Keratinocyte (primary cell): ENCODE data around the gene TBC1D16. TPM values are rescaled to one million over a fixed set of nuclear protein-coding genes. Genes with fewer than 3 reads are reported as not detected.

ENCODE experiments used
- DNase-seq: peaks from one replicate; pipeline ENCODE4 v3.0.0-alpha.2; 2011; ENCODE audit warnings: low read depth, missing footprints, low spot score
- FAIRE-seq: peaks from 2 replicates; lab custom pipeline; 2011; peaks lifted over from hg19 to GRCh38; lab: Jason Lieb, UNC
- H2AFZ ChIP-seq: 2 replicates; pipeline ENCODE4 v1.6.0; 2012; ENCODE audit warnings: low read length, control low read depth, inconsistent platforms; ENCODE audit not compliant: control insufficient read depth
- H3K27ac ChIP-seq: 2 replicates; pipeline ENCODE4 v1.5.1; 2011; ENCODE audit warnings: low read length; ENCODE audit not compliant: control insufficient read depth, insufficient read depth
- H3K27me3 ChIP-seq: 3 replicates; pipeline ENCODE4 v1.6.0; 2011; ENCODE audit warnings: low read length; ENCODE audit not compliant: control insufficient read depth, insufficient read depth; ENCODE audit errors: extremely low read depth
- H3K36me3 ChIP-seq, 2 experiments: 2 replicates in 1 of 2; 3 replicates in 1 of 2; pipeline ENCODE4 v1.5.1; 2011; ENCODE audit warnings: low read length in 2 of 2, mild to moderate bottlenecking in 1 of 2; ENCODE audit not compliant: control insufficient read depth in 2 of 2, insufficient read depth in 2 of 2; ENCODE audit errors: extremely low read depth in 1 of 2
- H3K4me1 ChIP-seq: 3 replicates; pipeline ENCODE4 v1.5.1; 2011; ENCODE audit warnings: low read length; ENCODE audit not compliant: control insufficient read depth, insufficient read depth; ENCODE audit errors: extremely low read depth
- H3K4me2 ChIP-seq: 3 replicates; pipeline ENCODE4 v1.6.0; 2011; ENCODE audit warnings: low read depth, low read length; ENCODE audit not compliant: control insufficient read depth, insufficient read depth; ENCODE audit errors: extremely low read depth
- H3K4me3 ChIP-seq, 3 experiments: fragments of 200-600 bp in 1 of 3; sonication (generic) in 1 of 3; 2 replicates in 2 of 3; 3 replicates in 1 of 3; pipeline ENCODE4 v1.5.1; 2011 to 2016; ENCODE audit warnings: low read length in 3 of 3, mild to moderate bottlenecking in 3 of 3, control low read depth in 2 of 3, inconsistent platforms in 1 of 3, low read depth in 1 of 3, mixed read lengths in 1 of 3, mixed run types in 1 of 3, moderate library complexity in 1 of 3; ENCODE audit not compliant: control insufficient read depth in 2 of 3, insufficient read depth in 2 of 3; ENCODE audit errors: extremely low read depth in 1 of 3
- H3K79me2 ChIP-seq: 2 replicates; pipeline ENCODE4 v1.6.0; 2012; ENCODE audit warnings: low read length; ENCODE audit not compliant: control insufficient read depth, insufficient read depth
- H3K9ac ChIP-seq: 3 replicates; pipeline ENCODE4 v1.6.0; 2011; ENCODE audit warnings: low read length; ENCODE audit not compliant: control insufficient read depth, insufficient read depth; ENCODE audit errors: extremely low read depth
- H3K9me1 ChIP-seq: 3 replicates; pipeline ENCODE4 v1.6.0; 2011; ENCODE audit warnings: low read length; ENCODE audit not compliant: control insufficient read depth, insufficient read depth; ENCODE audit errors: extremely low read depth
- H3K9me3 ChIP-seq: 2 replicates; pipeline ENCODE4 v1.5.1; 2012; ENCODE audit warnings: low read depth, low read length; ENCODE audit not compliant: control insufficient read depth
- H4K20me1 ChIP-seq: 3 replicates; pipeline ENCODE4 v1.6.0; 2011; ENCODE audit warnings: low read length; ENCODE audit not compliant: control insufficient read depth, insufficient read depth; ENCODE audit errors: extremely low read depth
- CTCF ChIP-seq, 3 experiments: IDR thresholded peaks in 1 of 3; conservative IDR thresholded peaks in 1 of 3; optimal IDR thresholded peaks in 1 of 3; 2 replicates in 2 of 3; 3 replicates in 1 of 3; pipeline versions ENCODE3 to v1.5.1; 2011; ENCODE audit warnings: low read length in 3 of 3, mild to moderate bottlenecking in 3 of 3, moderate library complexity in 2 of 3, control low read depth in 1 of 3, inconsistent platforms in 1 of 3; ENCODE audit not compliant: insufficient read depth in 2 of 3; ENCODE audit errors: extremely low read depth in 1 of 3
- EZH2 ChIP-seq: IDR thresholded peaks from one replicate; pipeline ENCODE4 v1.6.1; 2012; ENCODE audit warnings: inconsistent platforms, mild to moderate bottlenecking, low read length, moderate library complexity
- dilution Hi-C: fragments of 300-500 bp; cut with MboI; formaldehyde crosslinking; loops from one replicate; pipeline ENCODE4 v1.7.0; 2020; ENCODE audit warnings: low sequenced_read_pairs; ENCODE audit not compliant: extremely low pct_ligation_motif_present
- polyA plus RNA-seq, 5 experiments: library from polyadenylated mRNA; depleted of rRNA in 3 of 5; stranded (reverse) in 3 of 5; stranded (forward) in 1 of 5; unstranded in 1 of 5; fragments of >200 nt; gene quantifications; 1 replicate in 1 of 5; 2 replicates in 3 of 5; 3 replicates in 1 of 5; pipeline versions ENCODE4 v1.2.1 to v1.2.3, GENCODE V29; 2011 to 2012; ENCODE audit warnings: missing spikeins in 2 of 5, low read depth in 1 of 5, low replicate concordance in 1 of 5

TBC1D16 gene
- polyA plus RNA-seq, 1 donor (not counting 4 experiments of a cell fraction or from before 2014, with no cell fraction given), result 8.6 TPM

- Histone ChIP-seq H3K9ac (no peak overlapping the region), H3K79me2 (no peaks in the 10 kb centered on the region), H3K9me1 (no peaks in the 10 kb centered on the region), H3K4me2 (no peak overlapping the region), H4K20me1 (no peaks in the 10 kb centered on the region), H3K9me3 (no peaks in the 10 kb centered on the region), H3K27ac (no peak overlapping the region), H3K4me3 (no peak overlapping the region), H2AFZ (no peak overlapping the region), H3K27me3 (peaks cover 52% of the 10 kb centered on the region), H3K36me3 (no peaks in the 10 kb centered on the region), H3K4me1 (no peaks in the 10 kb centered on the region)
- no peak for TF ChIP-seq EZH2
- TF ChIP-seq CTCF (optimal IDR thresholded peaks at IDR 0.05 in 1 of 3, IDR thresholded peaks at IDR 0.05 in 1 of 3, conservative IDR thresholded peaks at IDR 0.05 in 1 of 3; ENCODE audit: extremely low read depth in 1 of 3, insufficient read depth in 2 of 3, low read length in 3 of 3), result no peak
- DNase-seq (no peak), FAIRE-seq (no peak)
- dilution Hi-C loops, result no loop called here
Observed at GRCh38 chr17:79926142-79926604, 109.5 kb downstream of the TBC1D16 start.

GRCh38 chr17:79925242-79925957, 110.3 kb downstream of the TBC1D16 start:
- Histone ChIP-seq H3K4me3 (no peak overlapping the region), H2AFZ (no peak overlapping the region), H3K36me3 (no peaks in the 10 kb centered on the region), H3K4me2 (no peak overlapping the region), H3K79me2 (no peaks in the 10 kb centered on the region), H3K27me3 (peaks cover 52% of the 10 kb centered on the region), H3K27ac (no peak overlapping the region), H4K20me1 (no peaks in the 10 kb centered on the region), H3K9ac (no peak overlapping the region), H3K9me3 (no peaks in the 10 kb centered on the region), H3K4me1 (no peaks in the 10 kb centered on the region), H3K9me1 (no peaks in the 10 kb centered on the region)
- no peak for FAIRE-seq
- dilution Hi-C loops, result no loop called here
- DNase-seq, result no peak
- TF ChIP-seq EZH2 (no peak), CTCF (optimal IDR thresholded peaks at IDR 0.05 in 1 of 3, IDR thresholded peaks at IDR 0.05 in 1 of 3, conservative IDR thresholded peaks at IDR 0.05 in 1 of 3; ENCODE audit: extremely low read depth in 1 of 3, insufficient read depth in 2 of 3, low read length in 3 of 3) (peak in 1 of 3 experiments; percentile 22)
